GM18951 (cell line): ENCODE data around the gene ZNF165.

Experiments
- POLR2A ChIP-seq: IDR thresholded peaks from 4 replicates; pipeline ENCODE4 v1.6.1; 2011; ENCODE audit warnings: mild to moderate bottlenecking; ENCODE audit not compliant: insufficient read length, insufficient read depth; ENCODE audit errors: extremely low read depth
- in situ Hi-C: fragments of 300-500 bp; cut with MboI; formaldehyde crosslinking; loops from one replicate; pipeline ENCODE4 v1.12.0; 2022; ENCODE audit warnings: low sequenced_read_pairs, mixed read lengths, inconsistent platforms; ENCODE audit not compliant: unreplicated experiment

The ZNF165 gene

GRCh38 chr6:28134716-28135115 is 54.3 kb downstream of the ZNF165 start:
- no peak for TF ChIP-seq POLR2A
- in situ Hi-C loops, result loop anchor here (10.0 kb wide), 1 partner anchor 220 kb away; no protein-coding TSS in a partner anchor

- in situ Hi-C loops, result loop anchor here (10.0 kb wide), 1 partner anchor 219 kb away; no protein-coding TSS in a partner anchor
- no peak for TF ChIP-seq POLR2A
Observed at GRCh38 chr6:28135393-28135792, 55.0 kb downstream of the ZNF165 start.

- TF ChIP-seq POLR2A, result peak; percentile 73
- in situ Hi-C loops, result loop anchor here (10.0 kb wide), 1 partner anchor 218 kb away; no protein-coding TSS in a partner anchor
Observed at GRCh38 chr6:28136585-28137504, 56.5 kb downstream of the ZNF165 start.

- no peak for TF ChIP-seq POLR2A
- in situ Hi-C loops, result loop anchor here (10.0 kb wide), 1 partner anchor 217 kb away; no protein-coding TSS in a partner anchor
Observed at GRCh38 chr6:28137505-28137981, 57.2 kb downstream of the ZNF165 start.
